HG03108 (cell line): ENCODE measurements around the gene DGKA.
A peak's percentile ranks its signal among the peaks of the same experiment; 100 is the strongest.
"Not testable (repeated sequence)": the region's sequence is repeated elsewhere in the genome, so short reads cannot be mapped to it uniquely, and the experiment has no call there.

Experiments
- ATAC-seq: cut with Tn5 transposase; IDR thresholded peaks from one replicate; pipeline ENCODE4 v1.9.1; 2021; ENCODE audit warnings: moderate library complexity; ENCODE audit not compliant: unreplicated experiment

The DGKA gene

DNA sequence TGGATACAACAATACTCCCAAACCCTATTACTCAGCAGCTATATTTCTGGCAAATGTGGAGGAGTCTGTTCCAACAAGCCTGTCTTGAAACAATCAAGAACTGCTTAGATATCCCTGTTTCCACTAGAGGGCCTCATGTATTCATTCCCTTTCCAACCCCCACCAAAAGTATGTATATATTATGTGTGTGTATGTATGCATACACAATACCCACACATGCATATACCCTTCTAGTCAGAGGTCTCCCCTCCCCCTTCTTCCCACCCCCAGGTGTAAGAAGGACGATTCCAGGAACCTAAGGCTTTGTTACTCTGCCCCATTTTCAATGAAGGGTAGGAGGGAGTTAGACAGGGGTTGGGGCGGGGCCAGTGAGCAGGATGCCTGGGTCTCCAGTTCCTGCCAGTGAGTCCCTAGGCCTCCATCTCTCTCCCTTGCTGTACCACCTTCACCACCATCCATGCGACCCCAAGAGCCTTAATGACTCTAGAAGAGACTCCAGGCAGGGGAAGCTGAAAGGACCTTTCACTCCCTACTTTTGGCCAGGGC, at the start of gene DGKA:
TSS of gene DGKA (plus strand) at position 392 of the 546 bp plus-strand sequence. CDS start 5,342 bp downstream, outside the sequence.
- ATAC-seq = peak; percentile 17

DNA sequence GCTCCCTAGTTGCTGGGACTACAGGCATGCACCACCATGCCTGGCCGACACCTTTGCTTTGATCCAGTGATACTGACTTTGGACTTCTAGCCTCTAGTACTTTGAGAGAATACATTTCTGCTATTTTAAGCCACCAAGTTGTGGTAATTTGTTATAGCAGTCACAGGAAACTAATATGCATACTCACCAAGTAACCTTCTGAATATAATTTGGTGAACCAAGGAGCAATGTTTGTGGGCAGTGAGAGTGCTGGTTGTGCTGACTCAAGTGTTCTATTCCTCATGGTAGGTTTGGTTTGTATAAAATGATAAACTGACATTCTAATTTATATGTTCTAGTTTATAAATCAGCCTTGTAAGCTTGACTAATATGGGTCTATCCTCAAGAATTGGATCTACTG, 45.8 kb upstream of the DGKA start:
- no peak for ATAC-seq

DNA sequence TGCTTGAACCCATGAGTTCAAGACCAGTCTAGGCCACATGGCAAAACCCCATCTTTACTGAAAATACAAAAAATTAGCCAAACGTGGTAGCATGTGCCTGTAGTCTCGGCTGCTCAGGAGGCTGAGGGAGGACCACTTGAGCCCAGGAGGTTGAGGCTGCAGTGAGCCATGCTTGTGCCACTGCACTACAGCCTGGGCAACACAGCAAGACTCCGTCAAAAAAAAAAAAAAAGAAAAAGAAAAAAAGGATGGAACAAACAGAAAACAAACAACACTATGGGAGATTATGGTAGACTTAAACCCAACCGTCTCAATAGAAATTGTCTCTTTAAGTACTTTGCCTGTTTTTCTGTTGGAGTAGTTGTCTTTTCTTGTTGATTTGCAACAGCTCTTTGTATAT, 39.7 kb upstream of the DGKA start:
- no peak for ATAC-seq

DNA sequence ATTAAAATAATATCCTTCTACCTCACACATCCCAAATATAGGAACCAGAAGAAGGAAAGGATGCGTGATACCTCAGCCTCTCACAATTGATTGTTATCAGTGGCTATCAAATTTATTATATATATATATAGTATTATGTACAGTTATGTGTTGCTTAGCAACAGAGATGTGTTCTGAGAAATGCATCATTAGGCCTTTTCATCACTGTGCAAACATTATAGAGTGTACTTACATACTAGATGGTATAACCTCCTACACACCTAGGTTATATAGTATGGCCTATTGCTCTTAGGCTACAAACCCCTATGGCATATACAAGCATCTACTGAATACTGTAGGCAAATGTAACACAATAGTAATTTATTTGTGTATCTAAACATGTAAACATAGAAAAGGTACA, 37.2 kb upstream of the DGKA start:
- no peak for ATAC-seq

DNA sequence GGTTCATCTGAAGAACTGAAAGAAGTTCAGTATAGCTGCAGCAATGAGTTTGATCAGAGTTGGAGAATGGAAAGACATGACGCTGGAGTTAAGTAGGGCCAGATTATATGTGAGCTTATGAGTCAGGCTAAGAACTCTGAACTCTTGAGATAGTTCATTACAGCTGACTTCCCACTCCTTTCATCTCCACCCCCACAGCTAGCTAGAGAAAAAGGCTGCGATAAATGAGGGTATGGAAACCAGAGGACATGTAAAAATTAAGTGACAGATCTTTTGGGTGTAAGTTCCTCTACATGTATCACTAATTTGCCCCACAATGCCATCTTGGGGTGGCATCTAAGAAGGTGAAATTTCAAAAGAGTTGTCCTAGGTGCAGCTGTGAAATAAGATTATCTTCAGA, 31.9 kb upstream of the DGKA start:
- ATAC-seq = no peak

DNA sequence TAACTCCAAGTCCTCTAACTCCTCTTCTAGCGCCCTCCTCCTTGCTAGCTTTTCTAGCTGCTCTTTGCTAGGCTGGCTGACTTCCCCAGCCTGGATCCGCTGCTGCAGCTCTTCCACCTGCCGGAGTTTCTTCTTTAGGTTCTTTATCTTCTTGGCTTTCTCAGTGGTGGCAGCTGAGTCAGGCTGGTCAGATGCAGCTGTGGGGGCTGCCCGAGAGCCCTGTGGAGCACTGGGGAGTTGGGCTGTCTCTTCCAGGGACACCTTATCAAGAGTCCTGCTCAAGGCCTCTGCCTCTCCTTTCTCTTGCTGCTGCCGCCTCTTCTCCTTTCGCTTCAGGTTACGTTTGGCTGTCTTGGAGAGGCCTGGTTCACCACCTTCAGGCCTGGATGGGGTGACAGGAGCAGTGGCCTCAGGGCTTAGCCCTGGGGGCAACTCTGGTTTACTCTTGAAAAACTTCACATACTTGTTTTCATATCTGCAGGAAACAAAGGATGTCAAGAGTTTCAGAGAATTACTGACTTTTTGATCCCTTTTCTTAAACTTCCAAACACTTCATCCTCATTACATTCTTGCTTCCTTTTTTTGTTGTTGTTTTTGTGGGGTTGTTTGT, 29.0 kb upstream of the DGKA start:
- no peak for ATAC-seq

DNA sequence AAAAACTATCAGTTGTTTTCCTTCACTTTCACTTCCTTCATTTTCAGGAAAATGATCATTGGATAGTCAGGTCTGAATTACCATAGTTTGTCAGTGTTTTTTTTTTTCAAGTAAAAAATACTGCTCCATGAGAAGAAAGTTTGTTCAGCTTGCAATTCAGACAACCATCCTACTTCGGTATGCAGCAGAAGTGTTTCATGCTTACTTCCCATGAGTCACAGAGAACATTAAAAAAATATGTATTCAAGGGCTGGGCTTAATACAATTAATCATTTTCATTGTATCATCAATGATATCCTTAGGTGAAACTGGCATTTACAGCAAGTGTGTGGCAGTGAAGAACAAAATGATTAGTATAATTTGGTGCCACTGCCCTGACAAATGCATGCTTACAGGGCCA, 24.9 kb upstream of the DGKA start:
- no peak for ATAC-seq

DNA sequence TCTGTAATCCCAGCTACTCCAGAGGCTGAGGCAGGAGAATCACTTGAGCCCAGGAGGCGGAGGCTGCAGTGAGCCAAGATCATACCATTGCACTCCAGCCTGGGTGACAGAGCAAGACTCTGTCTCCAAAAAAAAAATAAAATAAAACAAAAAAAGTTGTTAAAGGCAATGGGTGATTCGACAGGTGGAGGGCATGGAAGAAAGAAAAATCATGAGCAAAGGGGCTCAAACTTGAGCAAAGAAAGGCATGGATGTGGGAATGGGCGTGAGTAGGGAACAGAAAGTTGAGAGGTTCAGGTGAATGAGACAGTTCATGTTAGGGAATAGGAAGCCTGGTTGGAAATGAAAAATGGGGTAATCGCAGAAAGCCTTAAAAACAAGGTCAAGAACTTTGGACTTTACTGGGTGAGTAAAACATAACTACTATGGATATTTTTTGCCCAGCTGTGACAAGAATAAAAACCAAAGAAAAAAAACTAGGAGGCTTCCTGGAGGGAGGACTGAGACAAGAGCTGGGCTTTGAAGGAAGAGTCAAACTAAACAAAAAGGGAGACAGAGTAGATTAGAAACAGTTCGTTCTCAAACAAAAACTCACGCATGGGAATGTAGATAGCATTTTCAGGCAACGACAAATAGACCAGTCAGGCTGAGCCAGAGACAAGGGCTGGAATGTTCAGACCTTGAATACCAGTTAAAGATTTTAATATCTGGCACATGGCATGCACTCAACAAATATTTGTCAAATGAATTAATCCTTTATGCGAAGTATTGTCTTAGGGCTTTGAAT, 22.0 kb upstream of the DGKA start:
- ATAC-seq = no peak

DNA sequence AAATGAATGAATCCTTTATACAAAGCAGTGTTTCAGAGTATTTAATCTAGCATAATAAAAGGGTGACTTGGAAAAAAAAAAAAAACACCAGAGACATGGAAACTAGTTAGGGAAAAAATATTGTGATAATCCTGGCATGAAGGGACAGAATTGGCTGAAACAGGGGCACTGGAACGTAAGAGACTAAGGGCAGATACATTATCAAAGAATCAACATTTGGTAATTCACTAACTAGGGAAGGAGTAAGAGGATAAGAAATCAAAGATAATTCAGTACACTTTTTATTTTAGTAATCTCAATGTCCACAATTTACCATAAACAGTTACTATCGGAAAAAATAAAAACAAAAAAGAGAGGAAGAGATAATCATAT, 21.5 kb upstream of the DGKA start:
- no peak for ATAC-seq

DNA sequence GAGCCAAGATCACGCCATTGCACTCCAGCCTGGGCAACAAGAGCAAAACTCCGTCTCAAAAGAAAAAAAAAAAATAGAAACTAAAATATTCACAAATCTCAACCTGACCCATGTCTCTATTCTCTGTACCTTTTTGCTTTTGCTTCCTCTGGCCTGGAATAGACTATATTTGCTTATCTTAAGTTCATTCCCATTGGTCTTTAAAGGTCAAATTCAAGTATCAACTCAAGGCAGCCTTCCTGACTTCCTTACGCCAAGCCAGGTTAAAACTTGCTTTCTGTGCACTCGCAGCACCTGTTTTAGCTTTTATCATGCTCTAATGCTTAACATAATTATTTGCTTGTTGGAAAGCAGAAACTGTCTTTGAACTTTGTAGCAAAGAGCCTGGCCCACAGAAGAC, 18.1 kb upstream of the DGKA start:
- ATAC-seq = no peak

DNA sequence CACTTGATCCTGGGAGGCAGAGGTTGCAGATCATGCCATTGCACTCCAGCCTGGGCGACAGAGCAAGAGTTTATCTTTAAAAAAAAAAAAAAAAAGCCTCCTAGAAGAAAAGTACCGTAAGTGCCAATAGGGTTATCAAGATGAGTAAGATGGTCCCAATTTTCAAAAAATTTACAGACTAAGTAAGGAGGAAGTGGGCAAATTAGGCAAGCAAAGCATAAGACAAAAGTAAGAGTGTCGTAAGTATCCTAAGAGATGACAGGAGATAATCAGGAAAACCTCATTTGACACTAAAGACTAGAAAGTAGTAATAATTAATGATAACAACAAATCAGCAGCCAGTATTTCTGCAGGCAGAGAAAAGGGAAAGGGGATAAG, 15.5 kb upstream of the DGKA start:
- no peak for ATAC-seq

DNA sequence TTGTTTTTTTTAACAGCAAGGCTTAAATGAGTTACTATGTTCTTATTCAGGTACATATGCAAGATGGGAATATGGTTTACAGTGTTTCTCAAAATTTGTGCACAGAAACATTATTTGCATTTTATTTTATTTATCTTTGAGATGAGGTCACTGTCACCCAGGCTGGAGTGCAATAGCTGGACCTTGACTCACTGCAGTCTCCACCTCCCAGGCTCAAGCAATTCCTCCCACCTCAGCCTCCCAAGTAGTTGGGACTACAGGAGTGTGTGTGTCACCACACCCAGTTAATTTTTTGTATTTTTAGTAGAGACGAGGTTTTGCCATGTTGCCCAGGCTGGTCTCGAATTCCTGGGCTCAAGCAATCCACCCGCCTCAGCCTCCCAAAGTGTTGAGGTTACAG, 11.9 kb upstream of the DGKA start:
- ATAC-seq = not testable (repeated sequence)

DNA sequence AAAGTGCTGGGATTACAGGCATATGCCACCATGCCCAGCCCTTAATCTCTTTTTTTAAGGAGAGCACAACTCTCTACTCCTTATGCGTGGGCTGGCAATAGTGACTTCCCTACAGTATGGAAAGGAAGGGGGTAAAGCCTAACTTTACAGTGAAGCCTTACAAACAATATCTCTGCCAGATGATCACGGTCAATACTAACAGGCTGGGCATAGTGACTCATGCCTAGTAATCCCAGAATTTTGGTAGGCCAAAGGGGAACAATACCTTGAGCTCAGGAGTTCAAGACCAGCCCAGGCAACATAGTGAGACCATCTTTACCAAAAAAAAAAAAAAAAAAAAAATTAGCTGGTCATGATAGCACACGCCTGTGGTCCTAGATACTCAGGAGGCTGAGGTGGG, 8.8 kb upstream of the DGKA start:
- ATAC-seq = no peak

DNA sequence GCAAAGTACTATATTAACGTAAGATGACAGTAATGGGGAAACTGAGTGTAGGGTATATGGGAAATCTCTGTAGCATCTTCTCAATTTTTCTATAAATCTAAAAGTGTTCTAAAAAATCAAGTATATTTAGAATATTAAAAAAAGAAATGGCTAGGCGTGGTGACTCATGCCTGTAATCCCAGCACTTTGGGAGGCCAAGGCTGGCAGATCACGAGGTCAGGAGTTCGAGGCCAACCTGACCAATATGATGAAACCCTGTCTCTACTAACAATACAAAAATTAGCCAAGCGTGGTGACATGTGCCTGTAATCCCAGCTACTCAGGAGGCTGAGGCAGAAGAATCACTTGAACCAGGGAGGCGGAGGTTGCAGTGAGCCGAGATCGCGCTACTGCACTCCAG, 7.3 kb upstream of the DGKA start:
- ATAC-seq = not testable (repeated sequence)

DNA sequence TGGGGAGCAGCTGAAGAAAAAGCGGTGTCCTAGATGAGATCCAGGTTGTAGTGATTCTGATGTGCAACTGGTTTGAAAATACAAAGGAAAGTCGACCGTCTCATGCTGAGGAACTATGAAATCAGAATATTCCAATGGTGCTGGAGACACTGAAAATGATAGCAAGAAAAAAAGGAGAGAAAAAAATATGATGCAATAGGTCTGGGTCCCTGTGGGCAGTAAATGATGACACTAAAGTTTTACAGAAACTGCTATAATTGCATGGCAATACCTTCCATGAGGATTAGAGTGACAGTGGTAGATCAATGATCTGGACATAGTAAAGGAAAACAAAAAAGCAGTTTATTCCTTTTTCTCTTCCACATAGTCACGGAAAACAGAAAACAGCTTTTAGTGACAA, 5.6 kb upstream of the DGKA start:
- ATAC-seq = no peak

DNA sequence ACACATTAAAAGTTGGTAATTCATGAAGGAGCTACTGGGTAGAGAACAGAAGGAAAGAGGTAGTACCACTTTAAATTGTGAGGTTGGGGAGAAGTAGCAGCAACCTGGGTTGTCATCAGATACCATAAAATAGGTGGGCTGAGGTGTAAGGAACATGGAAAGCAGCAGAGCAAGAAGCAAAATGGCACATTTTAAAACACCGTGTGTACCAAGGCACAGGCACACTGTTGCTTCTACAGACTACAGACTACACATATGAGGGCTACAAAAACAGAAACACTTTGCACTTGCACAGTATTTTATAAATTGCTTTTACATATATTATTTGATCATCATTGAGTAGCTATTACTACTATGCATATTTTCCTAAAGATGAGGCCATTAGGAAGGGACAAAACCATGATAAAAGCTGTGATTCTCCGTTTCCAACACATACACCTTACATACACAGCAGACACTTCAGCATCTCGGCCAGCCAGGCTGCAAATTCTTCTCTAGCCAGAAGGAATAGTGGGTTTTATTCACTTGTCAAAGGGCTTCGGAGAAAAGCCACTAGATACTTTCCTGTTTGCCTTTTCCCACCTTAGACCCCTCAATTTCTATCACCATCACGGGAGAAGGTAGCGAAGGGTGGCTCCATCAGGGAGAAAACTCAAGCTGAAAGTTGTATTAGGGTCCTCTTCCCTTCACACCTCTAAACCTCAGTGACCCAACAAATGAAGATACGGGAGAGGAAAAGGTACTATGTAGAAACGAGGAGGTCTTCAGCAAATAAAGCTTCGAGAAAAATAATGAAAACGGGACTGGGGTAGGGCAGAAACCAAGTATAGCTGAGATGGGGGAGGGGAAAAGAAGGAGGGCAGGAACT, 4.9 kb upstream of the DGKA start:
- ATAC-seq = no peak

DNA sequence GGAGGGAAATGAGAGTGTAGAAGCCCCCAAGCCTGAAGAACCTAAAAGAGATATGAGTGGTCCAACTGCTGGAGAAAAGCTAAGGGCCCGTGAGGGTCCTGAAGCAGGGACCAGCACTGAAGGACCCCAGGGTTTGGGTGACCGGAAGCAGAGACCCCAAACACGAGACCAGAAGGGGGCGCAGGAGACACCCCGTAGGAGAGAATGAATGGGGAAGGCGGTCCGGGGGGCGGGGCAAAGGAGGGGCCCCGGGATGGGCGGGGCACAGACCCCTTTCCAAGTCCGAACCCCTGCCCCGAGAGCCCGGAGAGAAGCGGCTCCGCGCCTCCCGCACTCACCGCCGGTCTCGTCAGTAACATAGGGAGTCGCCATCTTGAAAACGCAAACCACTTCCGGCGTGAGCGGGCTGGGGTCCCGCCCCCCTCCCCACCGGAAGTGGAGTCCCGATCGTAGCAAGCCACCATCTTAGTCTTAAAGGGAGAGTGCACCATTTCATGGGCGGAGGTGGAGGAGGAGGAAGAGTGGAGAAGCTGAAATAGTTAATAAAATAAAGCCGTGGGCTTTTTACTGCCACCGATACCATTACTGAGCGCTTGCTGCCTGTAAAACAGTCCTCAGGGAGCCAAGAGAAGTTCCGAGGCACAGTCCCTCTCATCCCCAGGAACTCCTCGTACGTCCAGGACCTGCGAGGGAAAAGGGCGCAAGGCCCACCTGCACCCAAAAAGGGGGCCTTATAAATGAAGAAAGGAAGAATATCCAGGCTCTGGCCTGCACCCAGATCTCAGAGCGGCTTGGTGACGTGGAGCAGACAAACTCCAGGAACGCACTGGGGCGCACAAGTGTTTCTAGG, 4.0 kb upstream of the DGKA start:
- peak; percentile 41 for ATAC-seq

DNA sequence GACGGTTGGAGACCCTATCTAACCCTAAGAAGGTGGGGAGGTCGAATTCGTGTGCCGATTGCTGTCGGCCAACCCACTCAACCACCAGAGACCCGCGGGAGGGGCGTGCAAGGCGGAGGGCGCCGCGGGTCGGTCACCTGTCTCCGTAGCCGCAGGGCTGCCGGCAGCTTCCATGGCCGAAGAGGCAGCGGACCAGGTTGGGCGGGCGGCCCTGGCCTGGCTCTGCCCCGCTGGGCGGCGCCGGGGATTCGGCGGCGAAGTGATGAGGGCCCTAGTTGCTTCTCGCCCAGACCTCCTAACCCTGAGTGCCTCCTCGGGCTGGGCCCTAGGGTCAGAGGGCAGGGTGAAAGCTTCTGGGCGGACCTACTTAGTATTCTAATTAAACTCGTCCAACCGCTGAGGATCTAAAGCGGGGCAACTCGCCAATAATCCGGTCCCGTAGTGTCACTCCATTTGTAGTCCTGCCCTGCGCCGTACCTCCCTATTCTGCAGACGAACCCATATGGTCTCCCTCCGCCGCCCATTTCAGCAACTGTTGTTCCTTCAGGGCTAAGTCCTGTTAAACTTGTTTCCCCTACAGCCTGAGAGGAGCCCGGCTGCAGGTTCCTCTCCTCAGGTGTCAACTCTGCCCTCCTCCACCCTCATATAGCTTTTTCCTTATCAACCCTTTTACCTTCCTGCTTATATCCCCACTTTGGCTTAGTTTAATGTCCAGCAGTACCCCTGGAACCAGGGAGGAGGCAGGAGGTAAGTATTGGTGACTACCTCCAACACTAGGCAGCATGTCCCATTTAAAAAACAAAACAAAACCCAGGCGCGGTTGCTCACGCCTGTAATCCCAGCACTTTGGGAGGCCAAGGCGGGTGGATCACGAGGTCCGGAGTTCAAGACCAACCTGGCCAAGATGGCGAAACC, 3.1 kb upstream of the DGKA start, which contains the start of gene PYM1:
TSS of gene PYM1 (minus strand) at position 307 of the 915 bp plus-strand sequence. CDS start at position 174, 133 bp downstream.
- peak; percentile 35 for ATAC-seq

DNA sequence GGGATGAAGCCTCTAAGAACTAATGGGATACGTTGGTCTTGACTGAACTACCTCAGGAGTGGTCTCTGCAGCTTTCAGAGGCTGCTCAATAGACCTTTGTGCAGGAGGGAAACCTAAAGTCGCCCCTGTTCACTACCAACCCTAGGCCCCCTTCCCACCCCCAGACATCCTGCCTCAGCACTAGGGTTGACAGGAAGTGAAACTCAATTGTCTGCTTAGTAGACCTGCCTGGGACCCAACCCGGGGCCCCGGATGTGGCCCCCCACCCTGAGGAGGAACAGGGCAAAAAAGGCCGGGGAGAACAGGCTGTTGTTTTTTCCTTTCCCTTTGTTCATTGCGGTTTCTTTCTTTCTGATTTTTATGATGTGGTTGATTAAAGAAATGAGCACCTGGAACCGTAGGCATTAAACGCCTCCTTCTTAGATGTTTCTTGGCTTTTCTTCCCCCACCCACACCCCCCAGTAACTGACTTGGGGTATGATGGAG, 1.6 kb upstream of the DGKA start:
- peak; percentile 36 for ATAC-seq
